Astrocyte (in vitro differentiated cells and primary cell): ENCODE results near the gene QPCT.

Experiments
- CTCF ChIP-seq: IDR thresholded peaks from 2 replicates; pipeline ENCODE4 v1.5.1; 2011; ENCODE audit warnings: low read depth, mild to moderate bottlenecking, inconsistent platforms, low read length, moderate library complexity; ENCODE audit not compliant: insufficient read depth
- EZH2 ChIP-seq: IDR thresholded peaks from 2 replicates; pipeline ENCODE4 v1.6.1; 2012; ENCODE audit warnings: mild to moderate bottlenecking, low read length, inconsistent platforms; ENCODE audit not compliant: insufficient read depth

DNA sequence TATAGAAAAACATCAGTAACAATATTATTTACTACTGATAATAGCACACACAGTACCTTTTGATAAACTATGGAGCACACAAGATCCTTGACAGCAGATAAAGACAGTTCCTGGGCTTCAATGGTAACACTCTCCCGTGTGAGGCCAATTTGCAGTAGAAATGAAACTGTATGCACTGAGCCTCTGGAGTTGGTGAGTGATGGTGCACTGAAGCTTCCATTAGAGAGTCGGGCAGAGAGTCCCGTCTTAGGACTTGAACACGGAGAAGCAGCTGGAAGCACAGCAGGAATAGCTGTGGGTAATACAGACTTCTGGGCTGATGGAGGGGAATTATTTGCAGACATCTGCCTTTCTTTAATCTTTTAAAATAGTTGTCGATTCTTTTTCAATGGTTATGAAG is 28.2 kb upstream of the QPCT start:
- TF ChIP-seq CTCF (no peak), EZH2 (no peak)
